Kidney (tissue), 14 donors: ENCODE measurements around the gene TNS4. TPM values are rescaled to one million over a fixed set of nuclear protein-coding genes. Genes with fewer than 3 reads are reported as not detected.
"Not testable (repeated sequence)": the region's sequence is repeated elsewhere in the genome, so short reads cannot be mapped to it uniquely, and the experiment has no call there.

Experiments used
- DNase-seq, 5 donors: peaks; one replicate each; pipeline ENCODE4 v3.0.0-alpha.2; 2013 to 2020
- FAIRE-seq: peaks from 2 replicates; lab custom pipeline; 2012; peaks lifted over from hg19 to GRCh38; lab: Jason Lieb, UNC
- H3K27ac ChIP-seq, 2 donors: one replicate each; pipeline ENCODE4 v1.7.0; 2013; ENCODE audit warnings: low read depth in 2 of 2, low read length in 2 of 2, inconsistent platforms in 1 of 2
- H3K27me3 ChIP-seq: one replicate; pipeline ENCODE4 v1.7.1; 2013; ENCODE audit warnings: low read length, inconsistent platforms; ENCODE audit not compliant: control insufficient read depth, insufficient read depth
- H3K36me3 ChIP-seq, 3 donors: one replicate each; pipeline versions ENCODE4 v1.7.0 to v1.7.1; 2013; ENCODE audit warnings: low read length in 3 of 3, control low read depth in 1 of 3, inconsistent platforms in 1 of 3; ENCODE audit not compliant: insufficient read depth in 3 of 3, control insufficient read depth in 2 of 3
- H3K4me1 ChIP-seq, 3 donors: one replicate each; pipeline versions ENCODE4 v1.7.0 to v1.7.1; 2013; ENCODE audit warnings: low read length in 3 of 3, inconsistent platforms in 1 of 3, low read depth in 1 of 3; ENCODE audit not compliant: control insufficient read depth in 2 of 3, insufficient read depth in 2 of 3
- H3K4me3 ChIP-seq, 3 donors: one replicate each; pipeline versions ENCODE4 v1.7.0 to v1.8.1; 2013; ENCODE audit warnings: low read length in 3 of 3, control low read depth in 1 of 3, inconsistent platforms in 1 of 3
- H3K9ac ChIP-seq, 3 donors: one replicate each; pipeline versions ENCODE4 v1.7.0 to v1.7.1; 2013; ENCODE audit warnings: low read length in 3 of 3, control low read depth in 1 of 3, inconsistent platforms in 1 of 3
- H3K9me3 ChIP-seq, 3 donors: one replicate each; pipeline versions ENCODE4 v1.7.0 to v1.7.1; 2013; ENCODE audit warnings: low read length in 3 of 3, control low read depth in 1 of 3, inconsistent platforms in 1 of 3; ENCODE audit not compliant: control insufficient read depth in 2 of 3, insufficient read depth in 1 of 3
- intact Hi-C: fragments of 100-400 bp; cut with DNase I; formaldehyde crosslinking; loops from one replicate; pipeline ENCODE4 v1.11.1; 2022
- polyA plus RNA-seq: library from polyadenylated mRNA; stranded (reverse); fragments of 350-450 nt; fragmentation: Illumina TruSeq; extraction: RNeasy Lipid Tissue Mini Kit (QIAGEN cat#74804); gene quantifications from one replicate; pipeline ENCODE4 v1.2.3, GENCODE V29; 2014; ENCODE audit warnings: low read depth, low replicate concordance; ENCODE audit not compliant: insufficient read depth
- total RNA-seq: library from RNA; stranded (reverse); fragmentation: NEBNext Ultra II Directional; extraction: Animal tissue kit (Norgen Biotek cat#: 25700); gene quantifications from one replicate; pipeline ENCODE4 v1.2.1, GENCODE V29; 2021
- TF ChIP-seq, protein P1 (sequence below): IDR thresholded peaks from 3 replicates; pipeline ENCODE4 v1.5.1; 2012; ENCODE audit warnings: mild to moderate bottlenecking, moderate library complexity, borderline replicate concordance; ENCODE audit not compliant: insufficient read depth; ENCODE audit errors: extremely low read depth
- donor health status: control.
- donor health status: control.
- donor health status: control.
- donor health status: control.
- donor health status: control.
- donor health status: DM: yes; HTN: yes; CAD: no.
- donor health status: Normal renal cell carcinoma (clear cell type).

The TNS4 gene
- total and polyA plus RNA-seq, 2 donors from 2014 or later, result 0.31 to 2.2 TPM

GRCh38 chr17:40548491-40548981, 47.1 kb upstream of the TNS4 start:
- FAIRE-seq, result no peak
- H3K9ac ChIP-seq, result no peak overlapping the region

DNA sequence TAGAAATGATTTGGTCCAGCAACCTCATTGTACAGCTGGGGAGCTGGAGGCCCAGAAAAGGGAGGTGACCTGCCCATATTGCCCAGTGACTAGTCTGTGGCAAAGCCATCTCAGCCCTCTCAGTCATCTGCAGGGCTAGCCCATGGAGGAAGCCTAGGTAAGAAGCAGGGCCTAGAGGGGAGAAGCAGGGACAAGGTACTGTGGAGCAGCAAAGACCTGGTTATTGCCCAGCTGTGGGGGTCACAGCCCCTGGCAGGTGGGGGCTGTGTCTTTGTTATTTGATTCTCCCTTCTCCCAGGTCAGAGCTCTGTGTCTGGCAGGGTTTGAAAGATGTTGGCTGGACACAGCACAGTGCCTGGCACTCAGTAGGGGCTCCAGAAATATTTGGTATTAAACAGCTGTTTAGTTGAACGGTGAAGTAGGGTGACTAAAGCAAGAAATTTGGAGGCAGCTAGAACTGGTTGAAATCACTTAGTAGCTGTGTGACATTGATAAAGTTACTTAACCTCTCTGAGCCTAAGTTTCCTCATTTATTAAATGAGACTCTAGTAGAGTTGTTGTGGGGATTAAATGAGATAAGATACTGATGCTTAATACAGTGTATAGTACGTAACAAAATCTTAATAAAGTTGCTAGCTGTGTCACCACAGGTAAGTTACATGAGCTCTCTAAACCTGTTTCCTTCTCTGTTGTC, 46.5 kb upstream of the TNS4 start:
- no peaks in the 10 kb centered on the region for H3K9me3 ChIP-seq
- no peaks in the 10 kb centered on the region for H3K27me3 ChIP-seq
- FAIRE-seq, result no peak
- H3K36me3 ChIP-seq, result no peaks in the 10 kb centered on the region
- no peak overlapping the region for H3K4me3 ChIP-seq
- TF ChIP-seq, protein P1, sequence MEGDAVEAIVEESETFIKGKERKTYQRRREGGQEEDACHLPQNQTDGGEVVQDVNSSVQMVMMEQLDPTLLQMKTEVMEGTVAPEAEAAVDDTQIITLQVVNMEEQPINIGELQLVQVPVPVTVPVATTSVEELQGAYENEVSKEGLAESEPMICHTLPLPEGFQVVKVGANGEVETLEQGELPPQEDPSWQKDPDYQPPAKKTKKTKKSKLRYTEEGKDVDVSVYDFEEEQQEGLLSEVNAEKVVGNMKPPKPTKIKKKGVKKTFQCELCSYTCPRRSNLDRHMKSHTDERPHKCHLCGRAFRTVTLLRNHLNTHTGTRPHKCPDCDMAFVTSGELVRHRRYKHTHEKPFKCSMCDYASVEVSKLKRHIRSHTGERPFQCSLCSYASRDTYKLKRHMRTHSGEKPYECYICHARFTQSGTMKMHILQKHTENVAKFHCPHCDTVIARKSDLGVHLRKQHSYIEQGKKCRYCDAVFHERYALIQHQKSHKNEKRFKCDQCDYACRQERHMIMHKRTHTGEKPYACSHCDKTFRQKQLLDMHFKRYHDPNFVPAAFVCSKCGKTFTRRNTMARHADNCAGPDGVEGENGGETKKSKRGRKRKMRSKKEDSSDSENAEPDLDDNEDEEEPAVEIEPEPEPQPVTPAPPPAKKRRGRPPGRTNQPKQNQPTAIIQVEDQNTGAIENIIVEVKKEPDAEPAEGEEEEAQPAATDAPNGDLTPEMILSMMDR, result no peak
- intact Hi-C loops, result no loop called here
- H3K4me1 ChIP-seq, result peaks cover 3 to 21% (median 20%) of the 10 kb centered on the region in 3 donors
- peak in 1 of 5 donors; percentile 31 for DNase-seq
- no peak overlapping the region for H3K9ac ChIP-seq
- no peak overlapping the region for H3K27ac ChIP-seq

More at GRCh38 chr17:40548491-40548981, 47.1 kb upstream of the TNS4 start:
- Histone ChIP-seq H3K4me3 (no peak overlapping the region), H3K27me3 (no peaks in the 10 kb centered on the region), H3K36me3 (no peaks in the 10 kb centered on the region), H3K4me1 (peaks cover 0 to 20% (median 20%) of the 10 kb centered on the region in 3 donors), H3K27ac (peak overlapping the region; percentile 69 to 78), H3K9me3 (no peaks in the 10 kb centered on the region)
- intact Hi-C loops, result no loop called here
- TF ChIP-seq, protein P1, result no peak
- peak in 2 of 5 donors; percentile 4 to 34 for DNase-seq

DNA sequence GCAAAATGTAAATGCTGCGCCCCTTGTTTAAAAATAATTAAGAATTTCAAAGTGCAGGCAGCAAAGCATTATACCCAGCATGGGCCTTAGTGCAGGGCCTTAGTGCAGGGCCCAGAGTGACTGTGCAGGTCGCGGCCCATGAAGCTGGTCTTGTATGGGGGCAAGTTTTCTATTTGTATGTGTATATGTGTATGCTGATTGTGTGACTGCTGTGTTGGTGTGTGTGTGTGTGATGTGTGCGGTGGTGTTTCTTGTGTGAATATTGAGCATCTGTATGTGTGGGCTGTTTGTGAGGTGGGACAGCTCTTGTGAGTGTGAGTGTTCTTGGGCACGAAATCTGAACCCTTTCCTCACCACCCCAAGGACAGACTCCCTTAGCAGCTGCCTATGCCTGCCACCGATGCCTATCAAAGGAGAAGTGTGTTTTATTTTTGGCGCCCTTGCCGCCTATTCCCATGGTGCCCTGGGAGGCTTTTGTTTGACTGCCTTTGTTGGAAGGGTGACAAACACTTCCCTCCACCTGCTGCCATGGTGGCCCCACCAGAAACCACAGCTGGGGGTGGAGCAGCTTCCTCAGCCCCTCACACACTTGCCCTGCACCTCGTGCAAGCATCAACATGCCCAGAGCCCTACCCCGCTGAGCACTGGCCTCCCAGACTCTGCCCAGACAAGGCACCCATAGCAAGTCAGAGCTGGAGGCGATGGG, 45.8 kb upstream of the TNS4 start:
- peaks cover 3 to 21% (median 19%) of the 10 kb centered on the region in 3 donors for H3K4me1 ChIP-seq
- no peak overlapping the region for H3K9ac ChIP-seq
- FAIRE-seq, result no peak

GRCh38 chr17:40546497-40546896, 45.1 kb upstream of the TNS4 start:
- H3K4me1 ChIP-seq, result peaks cover 3 to 29% (median 26%) of the 10 kb centered on the region in 3 donors
- H3K9ac ChIP-seq, H3K27ac ChIP-seq, H3K27me3 ChIP-seq, H3K36me3 ChIP-seq, H3K9me3 ChIP-seq, intact Hi-C loops, FAIRE-seq, DNase-seq, H3K4me3 ChIP-seq: not testable (repeated sequence)

More for the DNA sequence above, 45.8 kb upstream of the TNS4 start:
- DNase-seq, result peak in 2 of 5 donors; percentile 14 to 36
- no peaks in the 10 kb centered on the region for H3K36me3 ChIP-seq
- H3K4me3 ChIP-seq, result no peak overlapping the region
- H3K9me3 ChIP-seq, result no peaks in the 10 kb centered on the region
- intact Hi-C loops, result no loop called here
- H3K27me3 ChIP-seq, result no peaks in the 10 kb centered on the region
- no peak overlapping the region for H3K27ac ChIP-seq
- TF ChIP-seq, protein P1, result no peak
